NCI-H748 (cell line): ENCODE results near the gene ALLC.
A peak's percentile ranks its signal among the peaks of the same experiment; 100 is the strongest.

Source experiments
- DNase-seq: peaks from one replicate; lab custom pipeline; 2025; ENCODE audit not compliant: unreplicated experiment; lab: John Stamatoyannopoulos, UW

ALLC gene

DNA sequence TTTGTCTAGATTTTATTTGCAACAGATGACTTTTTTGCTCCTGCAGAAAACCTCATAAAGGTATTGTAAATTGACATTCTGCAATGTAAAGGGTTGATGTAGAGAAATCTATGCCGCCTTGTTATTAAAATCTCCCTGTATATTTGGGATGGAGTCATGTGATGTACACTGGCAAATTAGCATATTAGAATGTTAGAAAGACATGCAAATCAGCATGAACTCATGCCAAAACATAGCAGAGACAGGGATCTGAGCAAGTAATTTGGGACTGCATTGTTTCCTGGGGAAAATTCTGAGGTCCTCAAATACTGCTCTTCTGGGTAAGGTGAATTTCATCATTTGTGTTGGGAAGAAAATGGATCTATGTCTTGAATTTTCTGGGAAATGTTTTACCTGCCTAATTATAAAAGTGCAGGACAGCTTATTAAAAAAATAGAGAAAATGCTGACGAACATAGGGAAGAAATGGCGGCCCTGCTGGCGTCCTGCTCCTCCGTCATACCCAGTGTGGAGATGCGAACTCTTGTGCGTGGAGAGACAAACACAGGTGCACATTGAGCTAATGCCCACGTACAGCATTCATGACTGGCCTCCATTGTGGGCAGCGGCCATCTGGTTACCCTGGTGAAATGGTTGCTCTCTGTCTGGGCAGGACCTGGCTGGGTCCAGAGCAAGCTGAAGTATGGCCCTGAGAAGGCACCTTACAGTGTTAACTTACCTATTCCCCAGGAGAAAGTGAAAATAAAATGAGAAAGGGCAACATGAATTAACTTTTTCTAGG, 16.3 kb downstream of the ALLC start:
- DNase-seq = no peak

- DNase-seq = no peak
Measured at GRCh38 chr2:3675687-3676086, 17.7 kb downstream of the ALLC start.

DNA sequence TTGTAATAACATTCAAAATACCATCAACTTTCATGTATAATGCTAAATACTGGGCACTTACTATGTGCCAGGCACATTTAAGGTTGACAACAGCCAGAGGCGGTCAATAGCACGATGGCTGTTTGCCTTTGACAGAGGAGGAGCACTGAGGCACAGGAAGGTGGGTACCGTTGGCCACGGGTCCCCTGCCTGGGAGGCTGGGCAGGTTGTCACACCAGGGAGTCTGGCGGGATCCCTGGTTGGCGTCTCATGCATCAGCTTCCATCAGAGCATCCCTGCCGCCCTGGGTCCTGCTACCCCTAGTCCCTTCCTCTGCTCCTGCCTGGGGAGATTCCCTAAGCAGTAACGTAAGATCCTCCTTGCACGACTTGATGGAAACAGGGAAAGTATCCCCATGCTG, 19.4 kb downstream of the ALLC start:
- DNase-seq = no peak

DNA sequence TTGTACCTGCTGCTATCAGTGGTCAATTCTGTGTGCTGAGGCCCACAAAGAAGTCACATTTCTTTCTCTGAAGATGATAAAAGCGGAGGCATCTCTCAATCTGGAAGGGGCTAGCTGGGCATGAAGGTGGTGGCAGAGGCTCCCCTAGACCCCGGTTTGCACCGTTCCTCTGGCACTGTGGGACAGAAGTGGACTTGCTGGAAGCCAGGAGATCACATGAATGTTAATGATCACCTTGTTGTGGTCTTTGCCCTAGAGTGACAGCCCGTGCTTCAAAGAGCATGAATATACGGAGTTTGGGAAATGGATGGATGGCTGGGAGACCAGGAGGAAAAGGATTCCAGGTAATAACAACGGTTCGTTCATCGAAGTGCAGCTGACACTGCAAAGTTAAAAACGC, 20.2 kb downstream of the ALLC start:
- DNase-seq = no peak

- DNase-seq = no peak
Measured at GRCh38 chr2:3679180-3679579, 21.2 kb downstream of the ALLC start.

DNA sequence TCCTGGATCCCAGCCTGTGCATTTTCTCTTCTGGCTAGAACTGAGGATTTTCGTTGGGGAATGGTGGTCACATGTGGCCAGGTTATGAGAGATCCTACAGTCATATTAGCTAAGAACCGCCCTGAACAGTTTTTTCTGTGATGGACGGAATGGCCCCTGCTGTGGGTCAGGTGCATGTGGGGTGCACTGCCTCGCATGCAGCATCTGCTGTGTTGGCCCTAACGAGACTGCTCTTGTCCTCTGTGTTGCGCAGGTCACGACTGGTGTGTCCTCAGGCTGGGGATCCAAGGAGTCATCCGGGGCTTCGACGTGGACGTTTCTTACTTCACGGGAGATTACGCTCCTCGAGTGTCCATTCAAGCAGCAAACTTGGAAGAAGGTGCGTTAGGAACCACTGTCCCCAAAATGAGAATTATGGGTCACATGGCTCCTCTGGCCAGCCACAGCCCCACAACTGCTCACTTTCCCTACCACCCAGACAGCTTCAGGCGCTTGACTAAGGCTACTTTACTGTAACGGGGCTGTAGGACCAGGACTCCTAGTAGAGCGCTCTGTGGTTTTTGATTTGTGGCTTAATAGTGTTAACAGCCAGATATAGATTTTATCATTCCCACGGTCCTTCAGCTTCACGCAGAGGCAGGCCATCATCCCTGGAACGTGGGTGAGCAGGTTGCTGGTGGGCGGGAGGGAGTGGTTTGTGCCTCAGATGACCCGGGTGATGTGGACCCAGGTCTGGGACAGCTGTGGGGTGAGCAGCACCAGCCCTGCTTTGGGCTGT, 21.8 kb downstream of the ALLC start:
- no peak for DNase-seq

DNA sequence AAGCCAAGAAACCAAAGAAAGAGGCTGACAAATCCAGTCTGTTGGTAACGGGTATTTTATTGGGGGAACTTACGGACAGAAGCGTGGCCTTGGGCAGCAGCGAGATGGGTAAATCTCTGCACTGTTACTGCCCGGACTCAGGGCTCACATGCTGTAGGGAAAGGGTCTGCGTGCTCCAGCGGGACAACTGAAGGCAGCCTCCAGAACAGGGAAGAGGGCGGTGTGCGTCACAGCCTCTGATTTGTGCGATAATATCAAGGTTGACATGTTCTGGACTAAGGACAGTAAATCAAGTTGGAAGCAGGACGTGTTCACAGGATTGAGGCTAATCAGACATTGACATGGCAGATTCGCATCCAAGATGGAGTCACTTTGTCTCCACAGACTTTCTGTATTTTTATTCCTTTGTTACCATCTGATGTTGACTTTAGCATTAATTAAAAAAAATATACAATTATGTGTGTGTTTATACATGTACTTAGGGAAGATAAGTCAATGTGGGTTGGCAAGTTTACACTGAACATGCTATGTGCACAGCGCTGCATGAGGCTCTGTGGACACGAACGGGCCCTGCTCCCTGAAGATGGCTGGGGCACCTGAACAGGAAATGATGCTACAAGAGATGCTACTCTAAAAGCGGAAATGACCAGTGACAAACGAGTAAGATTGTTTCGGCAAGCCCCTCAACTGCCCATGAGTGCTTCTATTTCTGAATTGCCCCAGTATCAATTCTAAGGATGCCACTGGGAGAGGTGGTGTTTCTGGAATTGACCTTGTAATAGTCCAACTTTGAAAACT, 22.7 kb downstream of the ALLC start:
- no peak for DNase-seq

DNA sequence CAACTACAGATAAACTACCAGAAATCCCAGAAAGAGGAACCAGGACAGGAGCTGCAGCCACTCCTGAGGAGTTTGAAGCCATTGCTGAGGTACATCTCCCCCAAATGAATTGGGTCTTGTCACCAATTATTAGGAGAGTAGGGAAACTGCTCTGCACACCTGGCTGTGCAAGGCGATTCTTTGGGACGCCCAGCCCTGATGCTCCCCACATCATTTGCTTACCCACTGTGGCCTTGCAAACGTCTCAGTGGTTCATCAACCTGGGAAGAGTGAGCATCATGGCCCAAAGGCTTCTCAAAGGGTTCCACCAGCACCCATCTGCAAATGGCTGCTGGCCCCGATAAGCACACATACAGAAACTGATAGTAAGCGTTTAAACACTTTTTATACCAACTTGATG, 23.6 kb downstream of the ALLC start:
- no peak for DNase-seq

DNA sequence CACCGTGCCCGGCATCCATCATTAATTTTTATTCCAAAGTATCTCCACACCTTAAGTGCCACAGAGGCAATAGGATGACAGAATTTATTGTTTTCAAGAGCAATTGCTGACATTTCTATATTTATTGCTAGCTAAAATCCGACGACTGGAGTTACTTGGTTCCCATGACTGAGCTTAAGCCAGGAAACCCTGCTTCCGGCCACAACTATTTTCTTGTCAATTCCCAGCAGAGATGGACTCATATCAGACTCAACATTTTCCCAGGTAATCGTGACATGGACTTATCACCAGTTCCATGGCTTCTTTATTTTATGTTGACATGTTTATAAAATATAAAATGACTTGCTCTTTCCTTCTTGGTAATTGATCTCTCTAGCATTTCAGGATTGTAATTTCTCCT, 24.8 kb downstream of the ALLC start:
- no peak for DNase-seq

DNA sequence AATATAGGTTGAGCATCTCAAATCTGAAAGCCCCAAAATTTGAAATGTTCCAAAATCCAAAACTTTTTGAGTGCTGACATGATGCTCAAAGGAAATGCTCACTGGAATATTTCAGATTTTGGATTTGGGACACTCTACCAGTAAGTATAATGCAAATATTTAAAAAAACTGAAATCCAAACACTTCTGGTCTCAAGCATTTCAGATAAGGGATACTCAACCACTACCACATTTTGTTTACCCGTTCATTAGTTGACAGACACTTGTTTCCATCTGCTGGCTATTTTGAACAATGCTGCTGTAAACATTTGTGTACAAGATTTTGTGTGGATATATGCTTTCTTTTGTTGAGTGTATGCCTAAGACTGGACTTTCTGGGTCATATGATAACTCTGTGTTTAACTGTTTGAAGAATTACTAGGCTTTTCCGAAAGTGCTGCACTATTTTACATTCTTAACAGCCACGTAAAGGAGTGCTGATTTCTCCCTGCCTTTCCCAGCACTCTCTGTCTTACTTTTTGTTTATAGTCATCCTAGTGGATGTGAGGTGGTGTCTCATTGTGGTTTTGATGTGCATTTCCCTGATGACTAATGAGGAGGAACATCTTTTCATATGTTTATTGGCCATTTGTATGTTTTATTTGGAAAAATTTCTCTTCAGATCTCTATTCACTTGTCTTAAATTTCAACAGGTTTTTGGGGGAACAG, 25.9 kb downstream of the ALLC start:
- no peak for DNase-seq

DNA sequence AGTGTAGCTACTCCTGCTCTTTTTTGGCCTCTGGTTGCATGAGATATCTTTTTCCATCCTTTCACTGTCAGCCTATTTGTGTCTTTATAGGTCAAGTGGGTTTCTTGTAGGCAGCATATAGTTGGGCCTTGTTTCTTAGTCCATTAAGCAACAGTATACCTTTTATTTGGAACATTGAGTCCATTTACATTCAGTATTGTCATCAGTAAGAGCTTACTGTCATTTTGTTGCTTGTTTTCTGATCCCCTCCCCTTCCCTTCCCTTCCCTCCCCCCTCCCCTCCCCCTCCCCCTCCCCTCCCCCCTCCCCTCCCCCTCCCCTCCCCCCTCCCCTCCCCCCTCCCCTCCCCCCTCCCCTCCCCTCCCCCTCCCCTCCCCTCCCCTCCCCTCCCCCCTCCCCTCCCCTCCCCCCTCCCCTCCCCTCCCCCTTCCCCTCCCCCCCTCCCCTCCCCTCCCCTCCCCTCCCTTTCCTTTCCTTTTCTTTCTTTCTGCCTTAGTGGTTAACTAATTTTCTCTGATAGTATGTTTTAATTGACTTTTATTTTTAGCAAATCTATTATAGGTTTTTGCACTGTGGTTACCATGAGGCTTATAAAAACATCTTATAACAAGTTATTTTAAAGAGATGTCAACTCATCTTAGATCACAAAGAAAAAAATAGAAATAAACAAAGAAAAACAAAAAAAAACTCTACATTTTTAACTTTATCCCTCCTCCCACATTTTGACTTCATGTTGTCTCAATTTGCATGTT, 32.2 kb downstream of the ALLC start:
- DNase-seq = no peak

DNA sequence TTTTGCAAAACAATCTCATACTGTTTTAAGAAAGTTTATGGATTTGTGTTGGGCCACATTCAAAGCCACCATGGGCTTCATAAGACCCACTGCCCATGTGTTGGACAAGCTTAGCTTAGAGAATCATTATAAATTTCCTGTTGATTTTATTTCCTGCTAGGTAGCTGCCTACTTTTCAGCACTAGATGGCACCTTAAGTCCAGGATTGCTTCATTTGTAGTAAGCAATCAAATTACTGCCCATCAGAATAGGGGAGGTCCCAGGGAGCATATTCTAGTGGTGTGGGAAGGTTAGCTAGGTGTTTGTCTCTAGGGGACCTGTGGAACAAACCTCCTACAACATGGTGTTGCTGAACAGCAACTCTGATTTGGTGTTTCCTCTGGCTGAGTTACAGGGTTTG, 34.4 kb downstream of the ALLC start:
- peak; percentile 74 for DNase-seq

- DNase-seq = no peak
Measured at GRCh38 chr2:3696545-3696944, 38.5 kb downstream of the ALLC start.

GRCh38 chr2:3701071-3701470, 43.1 kb downstream of the ALLC start:
- no peak for DNase-seq

DNA sequence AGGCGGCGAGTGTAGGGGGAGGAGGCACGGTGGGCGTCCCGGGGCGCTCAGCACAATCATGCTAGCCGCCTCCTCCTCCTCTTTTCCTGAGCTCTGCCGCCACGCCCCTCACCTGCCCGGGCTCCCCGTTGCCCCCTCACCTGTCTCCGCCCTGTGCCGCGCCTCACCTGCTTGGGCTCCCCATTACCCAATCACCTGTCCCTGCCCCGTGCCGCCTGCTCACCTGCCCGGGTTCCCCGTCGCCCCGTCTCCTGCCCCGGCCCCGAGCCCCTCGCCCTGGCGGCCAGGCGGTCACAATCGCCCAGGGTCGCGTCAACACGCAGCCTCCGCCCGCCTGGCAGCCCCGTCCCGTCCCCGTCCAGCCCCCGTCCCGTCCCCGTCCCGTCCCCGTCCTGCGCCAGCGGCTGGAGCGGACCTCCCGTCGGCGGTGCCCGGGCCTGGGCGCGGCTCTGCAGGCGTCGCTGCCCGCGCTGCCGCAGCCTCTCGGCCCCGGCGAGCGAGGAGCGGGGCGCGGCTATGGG, 45.3 kb downstream of the ALLC start, which contains the start of gene DCDC2C:
Gene DCDC2C (plus strand): TSS at position 340 of the 521 bp plus-strand sequence. CDS start 177 bp downstream, at position 517.
- DNase-seq = peak; percentile 50

- peak; percentile 55 for DNase-seq
Measured at GRCh38 chr2:3703757-3704355, 45.9 kb downstream of the ALLC start.

DNA sequence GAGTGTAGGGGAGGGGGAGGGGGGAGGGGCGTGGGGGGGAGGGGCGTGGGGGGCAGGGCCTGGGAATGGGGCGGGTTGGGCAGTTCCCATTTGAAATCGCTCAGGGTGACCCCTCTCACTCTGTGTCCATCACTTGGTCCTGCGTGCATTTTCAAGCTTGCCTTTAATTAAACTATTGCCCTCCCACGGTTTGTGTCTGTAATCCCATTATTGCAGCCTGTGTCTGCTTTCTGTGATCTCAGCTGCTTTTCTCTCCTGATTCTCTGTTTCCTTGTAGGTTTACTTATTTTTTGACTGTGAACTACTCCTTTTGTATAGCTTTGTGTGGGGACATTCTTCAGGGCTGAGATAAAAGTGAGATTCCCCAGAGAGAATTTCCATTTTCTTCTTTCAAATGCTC, 46.7 kb downstream of the ALLC start:
- peak; percentile 13 for DNase-seq

DNA sequence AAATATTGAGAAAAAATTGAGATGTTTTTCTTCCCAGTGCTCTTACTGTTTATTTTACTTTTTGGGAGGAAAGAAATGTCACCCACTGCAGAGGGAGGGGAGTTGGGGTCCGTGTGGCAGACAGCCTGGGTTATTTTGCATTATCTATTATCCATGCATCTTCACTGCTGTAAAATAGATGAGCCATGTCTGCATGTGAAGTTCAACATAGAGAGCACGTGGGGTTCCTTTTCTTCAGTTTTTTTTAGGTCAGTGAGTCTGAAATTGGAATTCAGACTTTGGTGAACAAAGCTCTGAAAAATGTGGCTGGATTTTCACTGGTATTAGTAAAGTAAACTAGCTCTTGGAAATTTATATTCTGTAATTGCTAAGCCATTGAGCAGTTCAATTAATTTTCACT, 47.8 kb downstream of the ALLC start:
- DNase-seq = no peak

DNA sequence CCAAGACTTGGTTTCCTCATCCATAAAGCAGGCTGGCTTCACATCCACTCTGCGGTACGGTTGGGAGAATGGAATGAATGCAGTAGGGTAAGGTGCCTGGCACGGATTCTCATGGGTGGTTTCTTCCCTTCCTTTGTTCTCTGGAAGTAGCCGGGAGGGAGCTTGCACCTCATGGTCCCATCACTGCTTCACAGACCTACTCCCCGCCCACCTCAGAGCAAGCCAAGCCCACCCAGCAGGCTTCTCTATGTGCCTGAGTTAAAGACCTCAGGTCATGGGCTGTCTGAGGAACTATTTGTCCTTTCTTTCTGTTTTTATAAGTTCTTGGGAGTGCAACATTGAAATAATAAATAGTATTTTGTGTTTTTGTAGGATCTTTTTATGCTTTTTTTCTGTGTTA, 48.9 kb downstream of the ALLC start:
- no peak for DNase-seq

GRCh38 chr2:3708576-3708975, 50.6 kb downstream of the ALLC start:
- no peak for DNase-seq
